ENCODE data around the gene MFSD11.
"Not testable (repeated sequence)": the region's sequence is repeated elsewhere in the genome, so short reads cannot be mapped to it uniquely, and the experiment has no call there.

Gene MFSD11

GRCh38 chr17:76709951-76710862, 27.7 kb upstream of the MFSD11 start:
- Histone ChIP-seq H2BK5ac (ENCODE audit: low read depth, low read length, poor library complexity, severe bottlenecking) (peak overlapping the region; percentile 57), H2AK5ac (ENCODE audit: low read length, severe bottlenecking) (peak overlapping the region; percentile 95), H2BK12ac (ENCODE audit: low read length in 2 of 2) (peak overlapping the region in 1 of 2 experiments; percentile 98), H3K36me3 (ENCODE audit: control insufficient read depth in 1 of 2, insufficient read depth in 2 of 2, low read depth in 1 of 2, low read length in 2 of 2) (peaks cover 23 to 25% of the 10 kb centered on the region in 2 experiments), H2BK15ac (ENCODE audit: low read depth, poor library complexity, severe bottlenecking) (peak overlapping the region; percentile 34), H3K4me2 (ENCODE audit: low read length, poor library complexity, severe bottlenecking) (peak overlapping the region; percentile 90), H4K91ac (ENCODE audit: low read length) (peak overlapping the region; percentile 55), H3K79me1 (replicated peaks; ENCODE audit: low read length, poor library complexity, severe bottlenecking) (peaks cover 12% of the 10 kb centered on the region), H3K4me1 (ENCODE audit: control insufficient read depth, insufficient read depth, low read depth, low read length) (peaks cover 32% of the 10 kb centered on the region), H3K4ac (ENCODE audit: low read depth in 1 of 2, low read length in 2 of 2) (peak overlapping the region; percentile 10 to 93), H3K14ac (ENCODE audit: low read length in 2 of 2) (peak overlapping the region; percentile 76 to 96), H2BK120ac (ENCODE audit: low read depth, low read length) (peak overlapping the region; percentile 74), H3K4me3 (ENCODE audit: insufficient read depth in 1 of 2, low read depth in 1 of 2, low read length in 2 of 2) (peak overlapping the region; percentile 84), H3K23ac (ENCODE audit: low read length in 2 of 2) (peak overlapping the region in 1 of 2 experiments; percentile 99), H4K8ac (ENCODE audit: low read length) (peak overlapping the region; percentile 79), H3K9ac (ENCODE audit: low read length) (peak overlapping the region; percentile 94), H3K18ac (ENCODE audit: low read depth in 1 of 2, low read length in 2 of 2) (peak overlapping the region; percentile 9 to 99), H3K27ac (ENCODE audit: low read length, poor library complexity, severe bottlenecking) (peak overlapping the region; percentile 98)
- not testable (repeated sequence) for H2AFZ ChIP-seq (ENCODE audit: low read depth, low read length); H3K27me3 ChIP-seq (ENCODE audit: control insufficient read depth in 1 of 2, insufficient read depth in 1 of 2, low read length in 2 of 2); H3K9me3 ChIP-seq (ENCODE audit: control insufficient read depth, low read length); DNase-seq
- WGBS: 0% methylated on average over 7 of the region's 79 CpGs

GRCh38 chr17:76710863-76711611, 26.9 kb upstream of the MFSD11 start, which contains the start of gene MXRA7:
Gene MXRA7, minus strand, starts transcription at chr17:76710965. Its CDS starts 19 bp downstream, at chr17:76710946.
- Histone ChIP-seq H2BK120ac (ENCODE audit: low read depth, low read length) (peak within 1 kb of the TSS; percentile 74), H3K9me3 (ENCODE audit: control insufficient read depth, low read length) (no peaks in the 10 kb centered on the region), H2BK5ac (ENCODE audit: low read depth, low read length, poor library complexity, severe bottlenecking) (peak within 1 kb of the TSS; percentile 57), H3K4me2 (ENCODE audit: low read length, poor library complexity, severe bottlenecking) (peak within 1 kb of the TSS; percentile 90), H3K4me1 (ENCODE audit: control insufficient read depth, insufficient read depth, low read depth, low read length) (peaks cover 29% of the 10 kb centered on the region), H4K8ac (ENCODE audit: low read length) (peak within 1 kb of the TSS; percentile 79), H3K9ac (ENCODE audit: low read length) (peak within 1 kb of the TSS; percentile 94), H2AFZ (ENCODE audit: low read depth, low read length) (no peak within 1 kb of the TSS), H2BK12ac (ENCODE audit: low read length in 2 of 2) (peak within 1 kb of the TSS; percentile 15 to 98), H2AK5ac (ENCODE audit: low read length, severe bottlenecking) (peak within 1 kb of the TSS; percentile 95), H4K91ac (ENCODE audit: low read length) (peak within 1 kb of the TSS; percentile 55), H3K27me3 (ENCODE audit: control insufficient read depth in 1 of 2, insufficient read depth in 1 of 2, low read length in 2 of 2) (no peaks in the 10 kb centered on the region), H3K23ac (ENCODE audit: low read length in 2 of 2) (peak within 1 kb of the TSS in 1 of 2 experiments; percentile 99), H3K4ac (ENCODE audit: low read depth in 1 of 2, low read length in 2 of 2) (peak within 1 kb of the TSS; percentile 75 to 93), H3K36me3 (ENCODE audit: control insufficient read depth in 1 of 2, insufficient read depth in 2 of 2, low read depth in 1 of 2, low read length in 2 of 2) (peaks cover 26 to 29% of the 10 kb centered on the region in 2 experiments), H3K79me1 (replicated peaks; ENCODE audit: low read length, poor library complexity, severe bottlenecking) (peaks cover 15% of the 10 kb centered on the region), H3K27ac (ENCODE audit: low read length, poor library complexity, severe bottlenecking) (peak within 1 kb of the TSS; percentile 98), H3K14ac (ENCODE audit: low read length in 2 of 2) (peak within 1 kb of the TSS; percentile 76 to 96), H3K4me3 (ENCODE audit: insufficient read depth in 1 of 2, low read depth in 1 of 2, low read length in 2 of 2) (peak within 1 kb of the TSS; percentile 84), H3K18ac (ENCODE audit: low read depth in 1 of 2, low read length in 2 of 2) (peak within 1 kb of the TSS; percentile 9 to 99), H2BK15ac (ENCODE audit: low read depth, poor library complexity, severe bottlenecking) (peak within 1 kb of the TSS; percentile 54)
- WGBS: 3% methylated on average over 42 of the region's 56 CpGs
- peak; percentile 74 for DNase-seq

- not testable (repeated sequence) for H3K4me3 ChIP-seq (ENCODE audit: insufficient read depth in 1 of 2, low read depth in 1 of 2, low read length in 2 of 2); H3K27ac ChIP-seq (ENCODE audit: low read length, poor library complexity, severe bottlenecking); H2AK5ac ChIP-seq (ENCODE audit: low read length, severe bottlenecking); H3K9me3 ChIP-seq (ENCODE audit: control insufficient read depth, low read length); H3K18ac ChIP-seq (ENCODE audit: low read depth in 1 of 2, low read length in 2 of 2); DNase-seq; H2BK5ac ChIP-seq (ENCODE audit: low read depth, low read length, poor library complexity, severe bottlenecking); H3K14ac ChIP-seq (ENCODE audit: low read length in 2 of 2); H3K27me3 ChIP-seq (ENCODE audit: control insufficient read depth in 1 of 2, insufficient read depth in 1 of 2, low read length in 2 of 2); H3K4ac ChIP-seq (ENCODE audit: low read depth in 1 of 2, low read length in 2 of 2); H3K23ac ChIP-seq (ENCODE audit: low read length in 2 of 2); H3K9ac ChIP-seq (ENCODE audit: low read length); H2BK120ac ChIP-seq (ENCODE audit: low read depth, low read length); H2AFZ ChIP-seq (ENCODE audit: low read depth, low read length); H4K91ac ChIP-seq (ENCODE audit: low read length); H4K8ac ChIP-seq (ENCODE audit: low read length); H2BK12ac ChIP-seq (ENCODE audit: low read length in 2 of 2); H2BK15ac ChIP-seq (ENCODE audit: low read depth, poor library complexity, severe bottlenecking); H3K4me2 ChIP-seq (ENCODE audit: low read length, poor library complexity, severe bottlenecking)
- H3K36me3 ChIP-seq (ENCODE audit: control insufficient read depth in 1 of 2, insufficient read depth in 2 of 2, low read depth in 1 of 2, low read length in 2 of 2): peaks cover 21 to 34% of the 10 kb centered on the region in 2 experiments
- H3K4me1 ChIP-seq (ENCODE audit: control insufficient read depth, insufficient read depth, low read depth, low read length): peaks cover 29% of the 10 kb centered on the region
- WGBS: 89% methylated on average over 7 of the region's 7 CpGs
- peaks cover 15% of the 10 kb centered on the region for H3K79me1 ChIP-seq (replicated peaks; ENCODE audit: low read length, poor library complexity, severe bottlenecking)
Measured at GRCh38 chr17:76712321-76712720, 25.6 kb upstream of the MFSD11 start.
